Mucosa of descending colon (tissue), 3 donors: Measurements from ENCODE around the gene TASP1. TPM values are rescaled to one million over a fixed set of nuclear protein-coding genes. Genes with fewer than 3 reads are reported as not detected.

Experiments
- ATAC-seq: fragments of 200-7000 bp; cut with Tn5 transposase; one replicate; pipeline ENCODE4 v1.9.1; 2020; ENCODE audit warnings: mild to moderate bottlenecking, moderate library complexity
- DNase-seq, 3 donors: peaks; one replicate each; pipeline ENCODE4 v3.0.0-alpha.2; 2020
- H3K36me3 ChIP-seq: fragments of 200-600 bp; one replicate; pipeline ENCODE4 v1.8.0; 2021; ENCODE audit warnings: low read depth, mild to moderate bottlenecking
- H3K4me1 ChIP-seq: fragments of 200-600 bp; one replicate; pipeline ENCODE4 v1.8.0; 2021; ENCODE audit warnings: low read depth, mild to moderate bottlenecking
- H3K4me3 ChIP-seq: fragments of 200-600 bp; one replicate; pipeline ENCODE4 v1.8.0; 2021; ENCODE audit warnings: mild to moderate bottlenecking
- H3K9me3 ChIP-seq: fragments of 200-600 bp; one replicate; pipeline ENCODE4 v1.8.0; 2021; ENCODE audit warnings: mild to moderate bottlenecking
- intact Hi-C, 2 donors: fragments of 100-400 bp; cut with DNase I in 1 of 2; cut with micrococcal nuclease in 1 of 2; formaldehyde crosslinking; loops; one replicate each; pipeline versions ENCODE4 v1.11.0 to v1.11.1; 2022; cut with DNase I, micrococcal nuclease
- total RNA-seq, 3 donors: library from RNA; stranded (reverse); fragmentation: NEBNext Ultra II Directional in 2 of 3; extraction: Animal tissue kit (Norgen Biotek cat#: 25700) in 2 of 3; gene quantifications; one replicate each; pipeline versions ENCODE4 v1.2.1 to v1.2.4, GENCODE V29; 2021 to 2023
- TF ChIP-seq, protein P1 (sequence below): fragments of 200-600 bp; IDR thresholded peaks from one replicate; pipeline ENCODE4 v1.8.0; 2022; ENCODE audit warnings: antibody characterized with exemption, mild to moderate bottlenecking
- donor health status: DM: no; HTN: no; CAD: no; lungs with moderate emphysema.
- donor health status: DM: no; HTN: no; CAD: no.
- donor health status: DM: no; HTN: yes; CAD: no.

The TASP1 gene
- total RNA-seq, 3 donors from 2014 or later, result 13.3 to 15.0 (median 13.8) TPM

DNA sequence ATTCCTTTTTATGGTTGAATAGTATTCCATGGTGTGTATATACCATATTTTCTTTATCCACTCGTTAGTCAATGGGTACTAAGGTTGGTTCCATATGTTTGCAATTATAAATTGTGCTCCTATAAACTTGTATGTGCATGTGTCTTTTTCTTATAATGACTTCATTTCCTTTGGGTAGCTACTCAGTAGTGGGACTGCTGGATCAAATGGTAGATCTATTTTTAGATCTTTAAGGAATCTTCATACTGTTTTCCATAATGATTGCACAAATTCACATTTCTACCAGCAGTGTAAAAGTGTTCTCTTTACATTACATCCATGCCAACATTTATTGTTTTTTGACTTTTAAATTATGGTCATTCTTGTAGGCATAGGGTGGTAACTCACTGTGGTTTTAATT lies 164.3 kb downstream of the TASP1 start:
- no peak for ATAC-seq
- no peak overlapping the region for H3K4me3 ChIP-seq
- intact Hi-C loops, result no loop called here
- DNase-seq, result no peak
- no peaks in the 10 kb centered on the region for H3K9me3 ChIP-seq
- TF ChIP-seq, protein P1, sequence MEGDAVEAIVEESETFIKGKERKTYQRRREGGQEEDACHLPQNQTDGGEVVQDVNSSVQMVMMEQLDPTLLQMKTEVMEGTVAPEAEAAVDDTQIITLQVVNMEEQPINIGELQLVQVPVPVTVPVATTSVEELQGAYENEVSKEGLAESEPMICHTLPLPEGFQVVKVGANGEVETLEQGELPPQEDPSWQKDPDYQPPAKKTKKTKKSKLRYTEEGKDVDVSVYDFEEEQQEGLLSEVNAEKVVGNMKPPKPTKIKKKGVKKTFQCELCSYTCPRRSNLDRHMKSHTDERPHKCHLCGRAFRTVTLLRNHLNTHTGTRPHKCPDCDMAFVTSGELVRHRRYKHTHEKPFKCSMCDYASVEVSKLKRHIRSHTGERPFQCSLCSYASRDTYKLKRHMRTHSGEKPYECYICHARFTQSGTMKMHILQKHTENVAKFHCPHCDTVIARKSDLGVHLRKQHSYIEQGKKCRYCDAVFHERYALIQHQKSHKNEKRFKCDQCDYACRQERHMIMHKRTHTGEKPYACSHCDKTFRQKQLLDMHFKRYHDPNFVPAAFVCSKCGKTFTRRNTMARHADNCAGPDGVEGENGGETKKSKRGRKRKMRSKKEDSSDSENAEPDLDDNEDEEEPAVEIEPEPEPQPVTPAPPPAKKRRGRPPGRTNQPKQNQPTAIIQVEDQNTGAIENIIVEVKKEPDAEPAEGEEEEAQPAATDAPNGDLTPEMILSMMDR, result no peak
- H3K4me1 ChIP-seq, result no peaks in the 10 kb centered on the region
- no peaks in the 10 kb centered on the region for H3K36me3 ChIP-seq

DNA sequence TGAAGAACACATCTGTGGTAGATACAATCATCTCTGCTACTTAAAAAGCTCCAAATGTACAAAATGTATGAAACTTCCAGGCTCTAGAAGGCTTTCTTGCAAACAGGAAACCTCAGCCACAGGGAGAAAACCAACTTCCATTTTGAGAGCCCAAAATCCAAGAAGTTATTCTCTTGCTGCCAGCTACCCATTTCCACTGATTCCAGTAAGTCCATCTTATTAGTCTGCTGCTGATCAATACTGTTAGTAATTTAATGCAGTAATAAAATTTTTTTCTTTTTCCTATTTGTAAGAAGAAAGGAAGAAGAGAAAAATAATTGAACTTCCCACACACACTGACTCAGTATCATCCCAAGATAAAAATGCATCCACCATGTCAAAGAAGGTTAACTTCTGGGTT lies 169.5 kb downstream of the TASP1 start:
- no peaks in the 10 kb centered on the region for H3K36me3 ChIP-seq
- H3K4me1 ChIP-seq, result no peaks in the 10 kb centered on the region
- no peak for ATAC-seq
- no peak overlapping the region for H3K4me3 ChIP-seq
- intact Hi-C loops, result no loop called here
- TF ChIP-seq, protein P1, result no peak
- DNase-seq, result no peak
- H3K9me3 ChIP-seq, result no peaks in the 10 kb centered on the region

DNA sequence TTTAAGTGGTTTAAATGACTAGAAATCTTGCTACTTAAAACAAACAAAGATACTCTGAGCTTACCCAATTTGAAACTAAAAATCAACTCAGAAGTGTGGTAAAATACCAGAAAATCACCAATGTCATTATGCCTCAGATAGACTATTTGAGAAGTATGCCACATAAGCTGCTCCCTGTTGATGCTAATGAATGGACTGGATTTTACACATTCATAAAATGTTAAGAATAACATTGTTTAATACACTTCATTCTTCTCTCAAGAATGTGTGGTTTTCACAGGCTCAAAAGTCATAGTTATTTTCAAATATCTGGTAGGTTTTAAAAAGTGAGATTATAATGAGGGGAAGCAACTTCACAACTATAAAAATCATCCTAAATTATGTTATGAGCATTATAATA lies 170.6 kb downstream of the TASP1 start:
- ATAC-seq, result no peak

DNA sequence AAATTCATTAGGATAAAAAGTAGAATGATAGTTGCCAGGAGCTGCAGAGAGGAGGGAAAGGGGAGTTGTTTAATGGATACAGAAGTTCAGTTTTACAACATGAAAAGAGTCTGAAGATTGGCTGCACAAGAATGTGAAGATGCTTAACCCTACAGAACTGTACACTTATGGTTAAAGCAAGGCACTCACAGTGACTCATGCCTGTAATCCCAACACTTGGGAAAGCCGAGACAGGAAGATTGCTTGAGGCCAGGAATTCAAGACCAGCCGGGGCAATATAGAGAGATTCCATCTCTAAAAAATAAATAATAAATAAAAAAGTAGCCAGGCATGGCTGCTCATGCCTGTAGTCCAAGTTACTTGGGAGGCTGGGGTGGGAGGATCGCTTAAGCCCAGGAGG lies 174.0 kb downstream of the TASP1 start:
- DNase-seq (no peak), ATAC-seq (no peak)
- intact Hi-C loops, result no loop called here
- Histone ChIP-seq H3K9me3 (no peaks in the 10 kb centered on the region), H3K36me3 (no peaks in the 10 kb centered on the region), H3K4me3 (no peak overlapping the region), H3K4me1 (no peaks in the 10 kb centered on the region)
- TF ChIP-seq, protein P1, result no peak

More for the DNA sequence above, 170.6 kb downstream of the TASP1 start:
- Histone ChIP-seq H3K4me1 (no peaks in the 10 kb centered on the region), H3K9me3 (no peaks in the 10 kb centered on the region), H3K4me3 (no peak overlapping the region), H3K36me3 (no peaks in the 10 kb centered on the region)
- no peak for DNase-seq
- intact Hi-C loops, result no loop called here
- TF ChIP-seq, protein P1, result no peak

DNA sequence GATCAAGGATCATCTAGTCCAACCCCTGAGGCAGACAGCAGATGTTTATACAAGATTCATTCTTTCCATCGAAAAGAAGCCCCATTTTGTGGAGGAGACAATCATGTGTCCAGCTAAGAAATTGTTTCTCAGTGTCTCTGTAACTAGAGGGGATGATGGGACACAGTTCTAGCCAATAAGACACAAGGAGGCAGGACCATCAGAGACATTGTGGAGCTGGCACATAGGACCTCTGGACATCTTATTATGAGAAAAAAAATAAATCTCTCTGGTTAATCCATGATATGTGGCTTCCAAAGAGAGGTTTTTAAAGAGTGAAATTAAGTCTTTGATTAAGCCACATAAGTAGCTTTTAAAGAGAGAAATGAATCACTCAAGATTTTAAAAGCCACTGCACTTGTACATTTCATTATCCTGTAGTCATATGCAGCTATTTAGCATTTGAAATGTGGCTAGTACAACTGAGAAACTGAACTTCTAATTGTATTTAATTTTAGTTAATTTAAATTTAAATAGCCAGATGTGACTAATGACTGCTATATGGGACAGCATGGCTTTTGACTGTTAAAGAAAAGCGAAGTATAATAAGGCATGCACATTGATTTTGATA lies 176.8 kb downstream of the TASP1 start:
- no peak for DNase-seq
- Histone ChIP-seq H3K9me3 (no peaks in the 10 kb centered on the region), H3K4me1 (no peaks in the 10 kb centered on the region), H3K36me3 (no peaks in the 10 kb centered on the region), H3K4me3 (no peak overlapping the region)
- TF ChIP-seq, protein P1, result no peak
- no peak for ATAC-seq
- intact Hi-C loops, result no loop called here
